Activated T-helper 17 cell treated with anti-CD3 and anti-CD28 coated beads, Interleukin-2, amount 50 U/mL, for 72 hours (primary cell): Measurements from ENCODE around the gene PROM2. TPM values are rescaled to one million over a fixed set of nuclear protein-coding genes. Genes with fewer than 3 reads are reported as not detected.
A peak's percentile ranks its signal among the peaks of the same experiment; 100 is the strongest.
"Not testable (repeated sequence)": the region's sequence is repeated elsewhere in the genome, so short reads cannot be mapped to it uniquely, and the experiment has no call there.

Experiments used
- ATAC-seq: fragments of 150-1000 bp; cut with Tn5 transposase; replicated peaks from 2 replicates; pipeline ENCODE4 v1.10.0; 2021; ENCODE audit warnings: mild to moderate bottlenecking, moderate library complexity
- H3K27ac Mint-ChIP-seq: one replicate; pipeline ENCODE4 v1.8.0; 2022; ENCODE audit warnings: mixed read lengths
- H3K27me3 Mint-ChIP-seq: one replicate; pipeline ENCODE4 v1.8.0; 2022; ENCODE audit warnings: mixed read lengths
- H3K36me3 Mint-ChIP-seq: one replicate; pipeline ENCODE4 v1.8.0; 2022; ENCODE audit warnings: low read depth, mild to moderate bottlenecking, mixed read lengths
- H3K4me1 Mint-ChIP-seq: one replicate; pipeline ENCODE4 v1.8.0; 2022; ENCODE audit warnings: mixed read lengths
- H3K4me3 Mint-ChIP-seq: one replicate; pipeline ENCODE4 v1.8.0; 2022; ENCODE audit warnings: mild to moderate bottlenecking, mixed read lengths
- H3K9me3 Mint-ChIP-seq: one replicate; pipeline ENCODE4 v1.8.0; 2022; ENCODE audit warnings: mixed read lengths
- total RNA-seq, 2 donors: library from RNA; stranded (reverse); gene quantifications; one replicate each; pipeline ENCODE4 v1.2.3, GENCODE V29; 2022

The PROM2 gene
- under 1 TPM; 0.90 to 0.91 TPM for total RNA-seq

GRCh38 chr2:95274291-95275150 lies at the start of gene PROM2:
Gene PROM2, plus strand, starts transcription at chr2:95274449. Its CDS starts 137 bp downstream, at chr2:95274586.
- Mint-ChIP-seq H3K9me3 (no peaks in the 10 kb centered on the region), H3K27me3 (peaks cover 4% of the 10 kb centered on the region), H3K27ac (no peak within 1 kb of the TSS), H3K4me1 (no peaks in the 10 kb centered on the region), H3K36me3 (no peaks in the 10 kb centered on the region), H3K4me3 (no peak within 1 kb of the TSS)
- ATAC-seq: no peak

- H3K27ac Mint-ChIP-seq: no peak overlapping the region
Measured at GRCh38 chr2:95225658-95226057, 48.6 kb upstream of the PROM2 start.

GRCh38 chr2:95231723-95232122 lies 42.5 kb upstream of the PROM2 start:
- Mint-ChIP-seq H3K4me3 (no peak overlapping the region), H3K27ac (no peak overlapping the region), H3K36me3 (no peaks in the 10 kb centered on the region), H3K4me1 (no peaks in the 10 kb centered on the region), H3K9me3 (peaks cover 12% of the 10 kb centered on the region), H3K27me3 (no peaks in the 10 kb centered on the region)
- ATAC-seq: no peak

More at GRCh38 chr2:95225658-95226057, 48.6 kb upstream of the PROM2 start:
- no peak for ATAC-seq
- Mint-ChIP-seq H3K36me3 (peaks cover 17% of the 10 kb centered on the region), H3K4me1 (no peaks in the 10 kb centered on the region), H3K27me3 (no peaks in the 10 kb centered on the region), H3K9me3 (peaks cover 24% of the 10 kb centered on the region), H3K4me3 (no peak overlapping the region)

- Mint-ChIP-seq H3K27ac (no peak overlapping the region), H3K4me1 (no peaks in the 10 kb centered on the region), H3K36me3 (no peaks in the 10 kb centered on the region), H3K27me3 (no peaks in the 10 kb centered on the region), H3K9me3 (peaks cover 13% of the 10 kb centered on the region), H3K4me3 (no peak overlapping the region)
- no peak for ATAC-seq
Measured at GRCh38 chr2:95232232-95232631, 42.0 kb upstream of the PROM2 start.

- H3K27me3 Mint-ChIP-seq: peaks cover 3% of the 10 kb centered on the region
- H3K27ac Mint-ChIP-seq: no peak overlapping the region
- peaks cover 19% of the 10 kb centered on the region for H3K9me3 Mint-ChIP-seq
- ATAC-seq: no peak
- no peaks in the 10 kb centered on the region for H3K36me3 Mint-ChIP-seq
- no peak overlapping the region for H3K4me3 Mint-ChIP-seq
- H3K4me1 Mint-ChIP-seq: no peaks in the 10 kb centered on the region
Measured at GRCh38 chr2:95234286-95234785, 39.9 kb upstream of the PROM2 start.

- Mint-ChIP-seq H3K9me3 (peaks cover 17% of the 10 kb centered on the region), H3K4me1 (no peaks in the 10 kb centered on the region), H3K27ac (no peak overlapping the region), H3K4me3 (no peak overlapping the region), H3K36me3 (no peaks in the 10 kb centered on the region), H3K27me3 (peaks cover 3% of the 10 kb centered on the region)
- no peak for ATAC-seq
Measured at GRCh38 chr2:95234816-95235215, 39.4 kb upstream of the PROM2 start.

- Mint-ChIP-seq H3K27ac (no peak overlapping the region), H3K36me3 (no peaks in the 10 kb centered on the region), H3K27me3 (peaks cover 3% of the 10 kb centered on the region), H3K4me1 (no peaks in the 10 kb centered on the region), H3K9me3 (peaks cover 26% of the 10 kb centered on the region), H3K4me3 (no peak overlapping the region)
- no peak for ATAC-seq
Measured at GRCh38 chr2:95238131-95238530, 36.1 kb upstream of the PROM2 start.

GRCh38 chr2:95240091-95240490 lies 34.2 kb upstream of the PROM2 start:
- peaks cover 28% of the 10 kb centered on the region for H3K9me3 Mint-ChIP-seq
- no peaks in the 10 kb centered on the region for H3K4me1 Mint-ChIP-seq
- H3K4me3 Mint-ChIP-seq: no peak overlapping the region
- H3K27ac Mint-ChIP-seq: no peak overlapping the region
- peaks cover 3% of the 10 kb centered on the region for H3K27me3 Mint-ChIP-seq
- H3K36me3 Mint-ChIP-seq: no peaks in the 10 kb centered on the region
- ATAC-seq: no peak

- Mint-ChIP-seq H3K36me3 (no peaks in the 10 kb centered on the region), H3K9me3 (peaks cover 28% of the 10 kb centered on the region), H3K27me3 (peaks cover 3% of the 10 kb centered on the region), H3K27ac (no peak overlapping the region), H3K4me1 (no peaks in the 10 kb centered on the region), H3K4me3 (no peak overlapping the region)
- ATAC-seq: no peak
Measured at GRCh38 chr2:95240556-95240955, 33.7 kb upstream of the PROM2 start.

- H3K27ac Mint-ChIP-seq, ATAC-seq, H3K4me1 Mint-ChIP-seq, H3K4me3 Mint-ChIP-seq, H3K36me3 Mint-ChIP-seq, H3K27me3 Mint-ChIP-seq: not testable (repeated sequence)
- H3K9me3 Mint-ChIP-seq: peaks cover 28% of the 10 kb centered on the region
Measured at GRCh38 chr2:95242084-95242483, 32.2 kb upstream of the PROM2 start.

- no peak overlapping the region for H3K4me3 Mint-ChIP-seq
- no peak overlapping the region for H3K27ac Mint-ChIP-seq
- H3K36me3 Mint-ChIP-seq: no peaks in the 10 kb centered on the region
- H3K4me1 Mint-ChIP-seq: no peaks in the 10 kb centered on the region
- H3K9me3 Mint-ChIP-seq: peaks cover 26% of the 10 kb centered on the region
- peaks cover 16% of the 10 kb centered on the region for H3K27me3 Mint-ChIP-seq
- no peak for ATAC-seq
Measured at GRCh38 chr2:95258271-95258670, 16.0 kb upstream of the PROM2 start.

GRCh38 chr2:95260028-95261023 lies 13.9 kb upstream of the PROM2 start:
- Mint-ChIP-seq H3K27ac (no peak overlapping the region), H3K36me3 (no peaks in the 10 kb centered on the region), H3K27me3 (peaks cover 16% of the 10 kb centered on the region), H3K4me3 (no peak overlapping the region), H3K4me1 (no peaks in the 10 kb centered on the region), H3K9me3 (peaks cover 21% of the 10 kb centered on the region)
- ATAC-seq: no peak

GRCh38 chr2:95261602-95262001 lies 12.6 kb upstream of the PROM2 start:
- no peaks in the 10 kb centered on the region for H3K4me1 Mint-ChIP-seq
- peaks cover 16% of the 10 kb centered on the region for H3K27me3 Mint-ChIP-seq
- no peak for ATAC-seq
- no peak overlapping the region for H3K27ac Mint-ChIP-seq
- H3K9me3 Mint-ChIP-seq: peaks cover 17% of the 10 kb centered on the region
- no peaks in the 10 kb centered on the region for H3K36me3 Mint-ChIP-seq
- no peak overlapping the region for H3K4me3 Mint-ChIP-seq

- Mint-ChIP-seq H3K27ac (no peak overlapping the region), H3K4me1 (no peaks in the 10 kb centered on the region), H3K9me3 (peaks cover 14% of the 10 kb centered on the region), H3K4me3 (no peak overlapping the region), H3K36me3 (no peaks in the 10 kb centered on the region), H3K27me3 (peaks cover 16% of the 10 kb centered on the region)
- peak; percentile 34 for ATAC-seq
Measured at GRCh38 chr2:95262896-95263542, 11.2 kb upstream of the PROM2 start.
